KMS-11 (cell line): Measurements from ENCODE around the gene SLC30A2.

Experiments used
- H2AFZ ChIP-seq: fragments of 200-600 bp; sonication (generic); 2 replicates; pipeline ENCODE4 v1.6.1; 2016; ENCODE audit warnings: antibody characterized with exemption, mixed run types, low read depth
- H3K27ac ChIP-seq: fragments of 200-600 bp; sonication (generic); 2 replicates; pipeline ENCODE4 v1.6.1; 2016; ENCODE audit warnings: mild to moderate bottlenecking, mixed run types
- H3K27me3 ChIP-seq: fragments of 200-600 bp; sonication (generic); 2 replicates; pipeline ENCODE4 v1.6.1; 2017; ENCODE audit warnings: mild to moderate bottlenecking, low read depth, mixed run types, moderate library complexity; ENCODE audit not compliant: insufficient read depth
- H3K36me3 ChIP-seq: fragments of 200-600 bp; sonication (generic); 2 replicates; pipeline ENCODE4 v1.6.1; 2017; ENCODE audit warnings: mild to moderate bottlenecking, mixed run types; ENCODE audit not compliant: insufficient read depth
- H3K4me1 ChIP-seq: fragments of 200-600 bp; sonication (generic); 2 replicates; pipeline ENCODE4 v1.6.1; 2016; ENCODE audit warnings: mild to moderate bottlenecking, low read depth, mixed run types; ENCODE audit not compliant: poor library complexity, severe bottlenecking
- H3K4me2 ChIP-seq: fragments of 200-600 bp; sonication (generic); 2 replicates; pipeline ENCODE4 v1.7.0; 2016; ENCODE audit warnings: mild to moderate bottlenecking, mixed run types
- H3K4me3 ChIP-seq: fragments of 200-600 bp; sonication (generic); IDR thresholded peaks from 2 replicates; pipeline ENCODE4 v1.6.1; 2017; ENCODE audit warnings: low read depth, low read length, mixed read lengths; ENCODE audit not compliant: insufficient read depth
- H3K79me2 ChIP-seq: fragments of 200-600 bp; sonication (generic); 2 replicates; pipeline ENCODE4 v1.6.1; 2016; ENCODE audit warnings: low read depth, mixed run types; ENCODE audit not compliant: insufficient read depth
- H3K9ac ChIP-seq: fragments of 200-600 bp; sonication (generic); 2 replicates; pipeline ENCODE4 v1.6.1; 2016; ENCODE audit warnings: mild to moderate bottlenecking, mixed run types
- H4K20me1 ChIP-seq: fragments of 200-600 bp; sonication (generic); 2 replicates; pipeline ENCODE4 v1.6.1; 2016; ENCODE audit warnings: mild to moderate bottlenecking, mixed run types; ENCODE audit not compliant: insufficient read depth
- TF ChIP-seq, protein P1 (sequence below): fragments of 200-600 bp; sonication (generic); conservative IDR thresholded peaks from 2 replicates; pipeline ENCODE4 v1.6.1; 2017; ENCODE audit warnings: low read depth, mild to moderate bottlenecking, antibody characterized with exemption, low read length, moderate library complexity, mixed read lengths

Gene SLC30A2

GRCh38 chr1:26031611-26032220 lies 14.2 kb downstream of the SLC30A2 start:
- no peaks in the 10 kb centered on the region for H3K79me2 ChIP-seq
- H3K9ac ChIP-seq = no peak overlapping the region
- H3K36me3 ChIP-seq = no peaks in the 10 kb centered on the region
- no peak overlapping the region for H3K4me2 ChIP-seq
- TF ChIP-seq, protein P1, sequence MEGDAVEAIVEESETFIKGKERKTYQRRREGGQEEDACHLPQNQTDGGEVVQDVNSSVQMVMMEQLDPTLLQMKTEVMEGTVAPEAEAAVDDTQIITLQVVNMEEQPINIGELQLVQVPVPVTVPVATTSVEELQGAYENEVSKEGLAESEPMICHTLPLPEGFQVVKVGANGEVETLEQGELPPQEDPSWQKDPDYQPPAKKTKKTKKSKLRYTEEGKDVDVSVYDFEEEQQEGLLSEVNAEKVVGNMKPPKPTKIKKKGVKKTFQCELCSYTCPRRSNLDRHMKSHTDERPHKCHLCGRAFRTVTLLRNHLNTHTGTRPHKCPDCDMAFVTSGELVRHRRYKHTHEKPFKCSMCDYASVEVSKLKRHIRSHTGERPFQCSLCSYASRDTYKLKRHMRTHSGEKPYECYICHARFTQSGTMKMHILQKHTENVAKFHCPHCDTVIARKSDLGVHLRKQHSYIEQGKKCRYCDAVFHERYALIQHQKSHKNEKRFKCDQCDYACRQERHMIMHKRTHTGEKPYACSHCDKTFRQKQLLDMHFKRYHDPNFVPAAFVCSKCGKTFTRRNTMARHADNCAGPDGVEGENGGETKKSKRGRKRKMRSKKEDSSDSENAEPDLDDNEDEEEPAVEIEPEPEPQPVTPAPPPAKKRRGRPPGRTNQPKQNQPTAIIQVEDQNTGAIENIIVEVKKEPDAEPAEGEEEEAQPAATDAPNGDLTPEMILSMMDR = no peak
- H3K27ac ChIP-seq = no peak overlapping the region
- no peaks in the 10 kb centered on the region for H3K4me1 ChIP-seq
- H3K27me3 ChIP-seq = peaks cover 15% of the 10 kb centered on the region; the same call in 1 of the 2 replicates
- H2AFZ ChIP-seq = no peak overlapping the region
- H4K20me1 ChIP-seq = no peaks in the 10 kb centered on the region
- no peak overlapping the region for H3K4me3 ChIP-seq

DNA sequence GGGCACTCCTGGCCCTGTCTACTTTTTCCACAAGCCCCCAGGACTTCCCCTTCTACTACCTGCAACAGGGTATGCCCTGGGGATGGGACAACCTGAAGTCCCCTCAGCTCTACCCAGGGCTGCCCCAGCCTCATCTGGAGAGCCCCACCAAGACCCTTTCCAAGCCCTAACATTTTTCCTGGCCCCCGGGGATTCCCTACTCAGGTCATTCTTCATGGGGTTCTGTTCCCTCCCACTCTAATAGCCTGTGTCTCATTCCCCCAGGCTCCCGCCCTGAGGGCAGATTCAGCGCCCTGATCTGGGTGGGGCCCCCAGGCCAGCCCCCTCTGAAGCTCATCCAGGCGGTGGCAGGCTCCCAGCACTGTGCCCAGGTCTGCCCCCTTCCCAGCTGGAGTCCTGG lies 14.7 kb downstream of the SLC30A2 start:
- H3K79me2 ChIP-seq = no peaks in the 10 kb centered on the region
- peaks cover 15% of the 10 kb centered on the region; the same call in 1 of the 2 replicates for H3K27me3 ChIP-seq
- no peak overlapping the region for H3K4me3 ChIP-seq
- no peak overlapping the region for H2AFZ ChIP-seq
- H3K27ac ChIP-seq = no peak overlapping the region
- H3K4me2 ChIP-seq = no peak overlapping the region
- TF ChIP-seq, protein P1 = no peak
- no peaks in the 10 kb centered on the region for H3K36me3 ChIP-seq
- no peaks in the 10 kb centered on the region for H4K20me1 ChIP-seq
- H3K4me1 ChIP-seq = no peaks in the 10 kb centered on the region
- H3K9ac ChIP-seq = no peak overlapping the region

DNA sequence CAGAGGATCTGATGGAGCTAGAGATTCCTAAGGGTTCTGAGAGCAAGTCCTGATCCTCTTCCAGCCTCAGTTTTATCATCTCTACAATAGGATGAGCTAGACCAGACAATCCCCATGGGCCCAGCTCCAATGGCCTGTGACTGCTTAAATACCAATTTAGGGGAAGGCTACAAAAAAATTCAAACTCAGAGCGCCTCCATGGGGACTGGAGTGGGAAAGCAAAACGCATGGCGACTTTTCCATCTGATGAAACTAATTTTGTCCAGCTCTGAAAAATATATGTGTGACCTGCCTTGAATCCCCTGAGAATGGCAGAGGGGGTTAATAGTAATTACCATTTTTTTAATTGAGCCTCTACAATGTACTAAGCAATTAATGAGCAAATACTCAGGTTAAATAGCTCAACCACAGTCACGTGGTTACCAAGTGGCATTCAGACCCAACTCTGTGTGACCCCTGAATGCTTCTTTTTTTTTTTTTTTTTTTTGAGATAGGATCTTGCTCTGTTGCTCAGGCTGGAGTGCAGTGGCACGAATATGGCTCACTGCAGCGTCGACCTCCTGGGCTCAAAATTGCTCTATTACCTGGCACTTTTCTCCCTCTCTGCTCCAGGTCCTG lies 15.9 kb downstream of the SLC30A2 start:
- no peaks in the 10 kb centered on the region for H3K79me2 ChIP-seq
- no peaks in the 10 kb centered on the region for H3K36me3 ChIP-seq
- no peaks in the 10 kb centered on the region for H4K20me1 ChIP-seq
- H2AFZ ChIP-seq = no peak overlapping the region
- no peak overlapping the region for H3K9ac ChIP-seq
- TF ChIP-seq, protein P1 = no peak
- H3K27me3 ChIP-seq = peaks cover 15% of the 10 kb centered on the region; the same call in 1 of the 2 replicates
- no peak overlapping the region for H3K4me2 ChIP-seq
- no peak overlapping the region for H3K27ac ChIP-seq
- no peaks in the 10 kb centered on the region for H3K4me1 ChIP-seq
- H3K4me3 ChIP-seq = no peak overlapping the region

DNA sequence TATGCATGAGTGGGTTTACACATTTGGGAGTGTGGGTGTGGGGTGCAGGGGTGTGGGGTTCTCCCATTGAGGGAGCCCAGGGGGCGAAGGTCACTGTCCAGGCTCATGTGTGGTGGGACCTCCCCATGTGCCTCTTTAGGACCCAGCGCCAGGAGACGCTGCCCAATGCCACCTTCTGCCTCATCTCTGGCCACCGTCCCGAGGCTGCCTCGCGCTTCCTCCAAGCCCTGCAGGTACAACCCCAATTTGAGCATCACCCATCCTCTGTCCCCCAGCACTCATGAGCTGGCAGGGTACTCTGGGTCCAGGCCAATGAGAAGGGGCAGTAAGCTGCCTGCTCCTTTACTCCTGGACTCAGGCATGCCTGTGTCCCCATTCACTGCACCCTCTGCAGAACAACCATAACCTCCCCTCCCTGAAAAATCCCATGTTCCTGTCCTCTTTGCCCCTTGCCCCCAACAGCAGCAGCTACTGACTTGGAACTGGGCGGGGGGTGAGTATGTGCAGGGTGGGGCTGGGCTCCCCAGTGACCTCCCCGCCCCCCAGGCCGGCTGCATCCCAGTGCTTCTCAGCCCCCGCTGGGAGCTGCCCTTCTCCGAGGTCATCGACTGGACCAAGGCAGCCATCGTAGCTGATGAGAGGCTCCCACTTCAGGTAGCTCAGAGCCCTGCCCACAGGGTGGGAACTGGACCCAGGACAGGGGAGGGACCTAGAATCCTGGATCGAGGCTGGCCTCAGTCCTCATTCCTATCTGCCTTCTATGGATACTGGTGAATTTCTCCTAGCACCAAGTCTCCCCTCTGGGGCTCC lies 16.7 kb downstream of the SLC30A2 start:
- Histone ChIP-seq H3K9ac (no peak overlapping the region), H3K4me2 (no peak overlapping the region), H4K20me1 (no peaks in the 10 kb centered on the region), H3K79me2 (no peaks in the 10 kb centered on the region), H3K4me1 (no peaks in the 10 kb centered on the region), H2AFZ (no peak overlapping the region), H3K27ac (no peak overlapping the region), H3K36me3 (no peaks in the 10 kb centered on the region), H3K27me3 (peaks cover 11% of the 10 kb centered on the region; the same call in 1 of the 2 replicates), H3K4me3 (no peak overlapping the region)
- TF ChIP-seq, protein P1 = no peak
